DLD1 (cell line): ENCODE measurements around the gene OR2T10.
"Not testable (repeated sequence)": the region's sequence is repeated elsewhere in the genome, so short reads cannot be mapped to it uniquely, and the experiment has no call there.

Experiments used
- in situ Hi-C: cut with HindIII; loops from 2 replicates; pipeline ENCODE4 v1.10.0; 2017; ENCODE audit warnings: low sequenced_read_pairs

The OR2T10 gene, protein sequence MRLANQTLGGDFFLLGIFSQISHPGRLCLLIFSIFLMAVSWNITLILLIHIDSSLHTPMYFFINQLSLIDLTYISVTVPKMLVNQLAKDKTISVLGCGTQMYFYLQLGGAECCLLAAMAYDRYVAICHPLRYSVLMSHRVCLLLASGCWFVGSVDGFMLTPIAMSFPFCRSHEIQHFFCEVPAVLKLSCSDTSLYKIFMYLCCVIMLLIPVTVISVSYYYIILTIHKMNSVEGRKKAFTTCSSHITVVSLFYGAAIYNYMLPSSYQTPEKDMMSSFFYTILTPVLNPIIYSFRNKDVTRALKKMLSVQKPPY

DNA sequence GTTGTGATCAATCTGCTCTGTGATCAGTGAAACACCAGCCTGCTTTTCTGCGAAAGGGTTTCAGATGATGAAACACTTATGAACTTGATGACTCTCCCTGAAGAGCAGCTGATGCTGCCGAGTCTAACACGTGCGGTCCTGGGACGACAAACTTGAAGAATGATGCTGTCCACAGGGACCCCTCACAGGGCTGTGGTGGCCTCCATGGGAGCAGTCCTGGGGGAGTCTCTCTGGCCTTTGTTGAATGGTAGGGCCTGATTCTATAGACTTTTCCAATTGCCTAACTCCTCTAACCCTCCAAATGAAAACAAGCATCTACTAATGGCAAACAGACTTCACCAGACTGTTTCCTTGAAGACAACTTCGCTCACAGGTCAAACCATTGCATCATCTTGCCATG, at the start of gene OR2T10:
TSS of gene OR2T10 (minus strand) at position 112 of the 400 bp plus-strand sequence. CDS start 3,932 bp downstream, outside the sequence.
- in situ Hi-C loops: no loop called here

GRCh38 chr1:248645178-248645577, 47.7 kb upstream of the OR2T10 start, which contains the start of gene OR2T35:
TSS of gene OR2T35 (minus strand) at chr1:248645278. CDS start at chr1:248639258, 6,020 bp downstream.
- in situ Hi-C loops: not testable (repeated sequence)

- in situ Hi-C loops: not testable (repeated sequence)
Observed at GRCh38 chr1:248642971-248643651, 45.6 kb upstream of the OR2T10 start.

- in situ Hi-C loops: not testable (repeated sequence)
Observed at GRCh38 chr1:248641583-248641982, 44.1 kb upstream of the OR2T10 start.

GRCh38 chr1:248640906-248641305, 43.4 kb upstream of the OR2T10 start:
- in situ Hi-C loops: not testable (repeated sequence)

DNA sequence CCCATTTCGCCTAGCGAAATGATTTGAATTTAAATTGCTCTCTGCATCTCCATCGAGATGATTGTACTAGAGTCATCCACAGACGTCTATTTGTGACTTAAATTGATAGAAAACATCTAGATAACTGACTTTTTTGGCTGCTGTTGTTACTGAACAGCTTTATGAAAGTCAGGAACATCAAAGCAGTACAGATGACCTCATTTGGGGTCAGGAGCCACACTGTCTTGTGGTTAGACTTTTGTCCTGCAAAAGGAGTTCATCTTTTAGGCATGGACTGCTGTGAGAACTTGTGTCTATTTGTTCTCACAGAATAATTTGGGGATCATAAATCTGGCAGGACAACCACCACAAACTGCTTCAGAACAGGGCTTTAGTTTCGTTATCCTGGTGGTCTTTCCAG, 42.2 kb upstream of the OR2T10 start:
- in situ Hi-C loops: not testable (repeated sequence)

GRCh38 chr1:248636612-248637011, 39.1 kb upstream of the OR2T10 start:
- in situ Hi-C loops: not testable (repeated sequence)

DNA sequence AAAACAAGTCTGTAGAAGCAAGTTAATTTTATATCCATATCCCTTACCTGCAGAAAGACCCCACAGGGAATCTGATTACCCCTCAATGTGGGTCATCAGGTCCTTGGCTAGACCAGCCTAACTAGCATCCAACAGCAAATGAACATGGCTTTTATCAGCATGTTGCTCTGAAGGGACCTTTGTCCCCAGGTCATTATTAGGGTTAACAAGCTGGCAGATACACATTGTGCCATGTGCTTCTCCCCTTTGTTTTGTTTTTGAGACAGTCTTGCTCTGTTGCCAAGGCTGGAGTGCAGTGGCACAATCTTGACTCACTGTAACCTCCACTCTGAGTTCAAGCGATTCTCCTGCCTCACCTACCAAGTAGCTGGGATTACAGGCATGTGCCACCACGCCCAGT, 37.5 kb upstream of the OR2T10 start, which contains the start of gene OR2T11:
TSS of gene OR2T11 (minus strand) at position 101 of the 400 bp plus-strand sequence. CDS start 7,963 bp downstream, outside the sequence.
- in situ Hi-C loops: not testable (repeated sequence)

GRCh38 chr1:248631354-248632008, 34.0 kb upstream of the OR2T10 start:
- in situ Hi-C loops: no loop called here

GRCh38 chr1:248630551-248630950, 33.1 kb upstream of the OR2T10 start:
- in situ Hi-C loops: no loop called here

GRCh38 chr1:248627971-248628844, 30.7 kb upstream of the OR2T10 start:
- in situ Hi-C loops: no loop called here

- in situ Hi-C loops: no loop called here
Observed at GRCh38 chr1:248625971-248626370, 28.5 kb upstream of the OR2T10 start.

DNA sequence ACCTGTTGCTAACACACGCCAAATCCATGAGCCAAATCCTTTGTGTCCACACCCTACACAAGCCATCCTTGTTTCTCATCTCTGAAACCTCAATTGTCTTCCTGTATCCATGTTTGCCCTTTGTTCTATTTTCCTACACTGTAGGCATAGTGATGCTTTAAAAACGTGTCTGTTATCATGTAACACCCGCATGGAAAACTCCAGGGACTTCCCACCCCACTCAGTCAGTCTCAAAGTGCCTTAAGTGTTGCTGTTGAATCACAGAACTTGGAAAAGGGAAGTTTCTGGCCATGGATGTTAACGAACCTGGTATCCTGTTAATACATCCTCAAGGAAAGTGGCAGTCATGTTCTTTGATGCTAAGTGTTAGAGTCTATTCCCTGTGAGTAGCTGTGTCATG, 27.7 kb upstream of the OR2T10 start:
- in situ Hi-C loops: no loop called here

- in situ Hi-C loops: no loop called here
Observed at GRCh38 chr1:248622570-248623001, 25.1 kb upstream of the OR2T10 start.

DNA sequence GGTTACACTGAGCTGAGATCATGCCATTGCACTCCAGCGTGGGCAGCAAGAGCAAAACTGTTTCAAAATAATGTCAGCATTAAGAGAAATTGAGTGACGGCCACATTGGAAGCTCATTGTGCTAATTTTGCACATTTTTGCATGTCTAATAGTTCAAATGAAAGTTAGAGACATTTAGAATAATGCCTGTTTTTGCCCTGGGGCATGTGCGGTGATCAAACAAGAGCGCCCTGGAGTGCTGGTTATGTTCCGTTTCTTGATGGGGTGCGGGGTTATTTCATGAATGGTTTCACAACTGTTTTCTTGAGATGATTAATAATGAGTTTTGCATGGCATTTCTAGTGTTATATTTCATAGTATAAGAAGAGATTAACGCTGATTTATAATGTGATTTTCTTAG, 24.3 kb upstream of the OR2T10 start:
- in situ Hi-C loops: no loop called here

GRCh38 chr1:248618878-248619277, 21.4 kb upstream of the OR2T10 start:
- in situ Hi-C loops: no loop called here

DNA sequence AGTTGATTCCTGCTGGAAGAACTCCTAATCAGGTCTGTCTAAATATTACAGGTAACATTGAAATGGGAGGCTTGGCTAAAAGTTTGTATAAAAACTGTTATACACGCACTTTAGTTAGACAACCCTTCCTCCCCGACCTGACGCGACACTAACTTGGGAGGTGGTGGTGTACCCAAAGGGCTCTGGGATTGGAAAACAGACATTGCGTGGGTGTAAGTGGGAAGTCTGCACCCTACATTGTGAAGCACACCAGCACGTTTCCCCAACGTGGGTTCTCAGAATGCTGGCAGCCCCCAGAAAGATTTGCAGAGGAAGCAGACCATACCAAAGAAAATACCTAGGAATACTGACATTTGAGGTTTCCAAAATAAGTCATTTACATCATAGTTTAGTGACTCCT, 20.6 kb upstream of the OR2T10 start:
- in situ Hi-C loops: no loop called here

DNA sequence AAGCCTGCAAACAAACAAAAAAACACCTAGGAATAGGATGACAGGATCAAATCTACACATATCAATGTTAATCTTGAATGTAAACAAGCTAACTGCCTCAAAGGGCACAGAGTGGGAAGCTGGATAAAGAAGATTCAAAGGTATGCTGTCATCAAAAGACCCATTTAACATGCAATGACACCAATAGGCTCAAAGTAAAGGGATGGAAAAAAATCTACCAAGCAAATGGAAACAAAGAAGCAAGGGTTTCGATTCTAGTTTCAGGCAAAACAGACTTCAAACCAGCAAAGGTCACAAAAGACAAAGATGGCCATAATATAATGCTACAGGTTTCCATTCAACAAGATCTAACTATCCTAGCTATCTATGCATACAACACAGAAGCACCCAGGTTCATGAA, 16.2 kb upstream of the OR2T10 start:
- in situ Hi-C loops: no loop called here

DNA sequence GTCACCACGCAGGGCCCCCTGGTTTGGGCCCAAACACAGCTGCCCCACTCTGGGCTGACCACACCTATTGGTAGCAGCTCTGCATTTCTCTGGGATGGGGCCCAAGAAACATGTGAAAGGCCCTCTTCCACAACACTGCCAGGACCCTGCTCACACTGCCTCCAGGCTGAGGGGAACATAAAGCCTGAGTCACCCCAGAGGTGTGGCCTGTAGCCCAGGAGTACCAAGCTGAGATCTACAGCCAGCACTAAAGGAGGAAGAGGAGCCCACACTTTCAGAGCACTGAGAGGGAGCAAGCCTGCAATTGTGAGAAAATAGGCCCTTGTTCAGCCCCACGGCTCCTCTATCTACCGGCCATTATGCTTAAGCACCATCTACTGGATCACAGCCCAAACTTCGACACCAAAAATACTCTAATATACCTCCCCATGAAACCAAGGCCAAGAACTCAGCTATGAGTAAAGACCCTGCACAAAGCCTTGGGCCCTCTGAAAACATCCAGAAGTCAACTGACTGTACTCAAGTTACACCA, 14.4 kb upstream of the OR2T10 start:
- in situ Hi-C loops: no loop called here

DNA sequence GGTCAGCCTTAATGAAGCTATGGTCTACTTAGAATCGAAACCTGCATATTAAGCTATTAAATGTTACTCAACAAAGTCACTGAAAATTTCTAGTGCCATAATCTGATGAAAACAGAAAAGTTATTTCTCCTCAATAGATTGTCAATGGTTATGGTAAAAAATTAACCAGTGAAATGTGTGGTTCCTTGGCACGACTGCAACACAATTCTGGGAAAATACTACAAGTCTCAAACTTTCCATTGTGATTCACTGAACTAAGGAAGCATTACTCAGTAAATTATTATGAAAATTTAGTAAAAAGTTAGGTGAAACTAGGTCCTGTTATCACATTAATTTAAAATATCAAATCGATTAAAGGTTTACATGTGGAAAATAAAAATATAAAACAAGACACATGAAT, 12.8 kb upstream of the OR2T10 start:
- in situ Hi-C loops: no loop called here
